Astrocyte (in vitro differentiated cells and primary cell): ENCODE measurements around the gene NADK. TPM values are rescaled to one million over a fixed set of nuclear protein-coding genes. Genes with fewer than 3 reads are reported as not detected.
"Not testable (repeated sequence)": the region's sequence is repeated elsewhere in the genome, so short reads cannot be mapped to it uniquely, and the experiment has no call there.

Experiments
- DNase-seq: peaks from one replicate; pipeline ENCODE4 v3.0.0-alpha.2; 2010; ENCODE audit warnings: low read depth
- FAIRE-seq: peaks from 2 replicates; lab custom pipeline; 2011; peaks lifted over from hg19 to GRCh38; lab: Jason Lieb, UNC
- H2AFZ ChIP-seq: 2 replicates; pipeline ENCODE4 v1.6.0; 2012; ENCODE audit warnings: low read depth, low read length, inconsistent platforms
- H3K27ac ChIP-seq: 2 replicates; pipeline ENCODE4 v1.5.1; 2011; ENCODE audit warnings: low read depth, low read length, inconsistent platforms
- H3K27me3 ChIP-seq: 2 replicates; pipeline ENCODE4 v1.6.0; 2011; ENCODE audit warnings: low read length, inconsistent platforms; ENCODE audit not compliant: insufficient read depth
- H3K36me3 ChIP-seq: 2 replicates; pipeline ENCODE4 v1.5.1; 2011; ENCODE audit warnings: low read length, inconsistent platforms; ENCODE audit not compliant: insufficient read depth
- H3K4me1 ChIP-seq: 2 replicates; pipeline ENCODE4 v1.5.1; 2011; ENCODE audit warnings: low read length, inconsistent platforms; ENCODE audit not compliant: insufficient read depth
- H3K4me2 ChIP-seq: 2 replicates; pipeline ENCODE4 v1.6.0; 2012; ENCODE audit warnings: low read length, inconsistent platforms
- H3K4me3 ChIP-seq: 2 replicates; pipeline ENCODE4 v1.5.1; 2011; ENCODE audit warnings: low read depth, mild to moderate bottlenecking, low read length, inconsistent platforms; ENCODE audit not compliant: insufficient read depth
- H3K79me2 ChIP-seq: 2 replicates; pipeline ENCODE4 v1.6.0; 2012; ENCODE audit warnings: mild to moderate bottlenecking, low read length, inconsistent platforms; ENCODE audit not compliant: insufficient read depth
- H3K9ac ChIP-seq: 2 replicates; pipeline ENCODE4 v1.6.0; 2012; ENCODE audit warnings: mild to moderate bottlenecking, low read length, inconsistent platforms
- H3K9me3 ChIP-seq: 2 replicates; pipeline ENCODE4 v1.5.1; 2012; ENCODE audit warnings: low read depth, mild to moderate bottlenecking, low read length, inconsistent platforms; ENCODE audit not compliant: insufficient read depth
- H4K20me1 ChIP-seq: 2 replicates; pipeline ENCODE4 v1.6.0; 2012; ENCODE audit warnings: low read length, inconsistent platforms; ENCODE audit not compliant: insufficient read depth
- H3K27ac Mint-ChIP-seq: one replicate; pipeline ENCODE4 v1.8.0; 2021; ENCODE audit warnings: mild to moderate bottlenecking, mixed read lengths; ENCODE audit not compliant: unreplicated experiment
- H3K27me3 Mint-ChIP-seq: one replicate; pipeline ENCODE4 v1.8.0; 2021; ENCODE audit warnings: low read depth, mixed read lengths; ENCODE audit not compliant: unreplicated experiment
- H3K36me3 Mint-ChIP-seq: one replicate; pipeline ENCODE4 v1.8.0; 2021; ENCODE audit warnings: low read depth, mixed read lengths; ENCODE audit not compliant: unreplicated experiment
- H3K4me1 Mint-ChIP-seq: one replicate; pipeline ENCODE4 v1.8.0; 2021; ENCODE audit warnings: low read depth, mixed read lengths; ENCODE audit not compliant: unreplicated experiment
- H3K4me3 Mint-ChIP-seq: one replicate; pipeline ENCODE4 v1.8.0; 2021; ENCODE audit warnings: mild to moderate bottlenecking, moderate library complexity, mixed read lengths; ENCODE audit not compliant: unreplicated experiment
- H3K9me3 Mint-ChIP-seq: one replicate; pipeline ENCODE4 v1.8.0; 2021; ENCODE audit warnings: mild to moderate bottlenecking, mixed read lengths; ENCODE audit not compliant: unreplicated experiment
- total RNA-seq: library from RNA; stranded (reverse); gene quantifications from 2 replicates; pipeline ENCODE4 v1.2.1, GENCODE V29; 2021

Gene NADK
- total RNA-seq, 1 donor from 2014 or later = 87.6 TPM

DNA sequence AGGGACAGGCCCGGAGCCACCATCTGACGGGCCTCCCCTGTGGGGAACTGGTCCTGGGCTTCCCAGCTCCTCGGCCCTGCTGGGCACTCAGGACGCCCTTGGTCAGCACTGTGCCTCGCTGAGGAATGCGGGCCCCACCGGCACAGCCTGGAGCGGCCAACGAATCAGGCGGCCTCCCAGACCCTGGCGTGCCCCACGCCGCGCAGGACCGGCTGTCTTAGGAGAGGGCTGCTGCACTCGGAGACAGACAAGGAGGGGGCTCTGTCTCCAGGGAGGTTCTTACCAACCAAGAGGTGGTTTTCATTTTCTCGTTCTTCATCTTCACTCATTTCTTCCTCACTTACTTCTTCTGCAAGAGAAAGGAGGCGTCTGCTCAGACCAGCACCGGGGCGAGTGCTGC, 70.4 kb downstream of the NADK start:
- H3K9me3 ChIP-seq, H3K27me3 ChIP-seq, H3K27ac ChIP-seq, H3K9ac ChIP-seq, H2AFZ ChIP-seq, H3K4me3 Mint-ChIP-seq, H3K4me3 ChIP-seq, H3K36me3 Mint-ChIP-seq, H3K27ac Mint-ChIP-seq, H3K36me3 ChIP-seq, H3K79me2 ChIP-seq, H3K4me2 ChIP-seq, H3K4me1 ChIP-seq, H3K4me1 Mint-ChIP-seq, H3K9me3 Mint-ChIP-seq, H3K27me3 Mint-ChIP-seq, DNase-seq, FAIRE-seq, H4K20me1 ChIP-seq: not testable (repeated sequence)

DNA sequence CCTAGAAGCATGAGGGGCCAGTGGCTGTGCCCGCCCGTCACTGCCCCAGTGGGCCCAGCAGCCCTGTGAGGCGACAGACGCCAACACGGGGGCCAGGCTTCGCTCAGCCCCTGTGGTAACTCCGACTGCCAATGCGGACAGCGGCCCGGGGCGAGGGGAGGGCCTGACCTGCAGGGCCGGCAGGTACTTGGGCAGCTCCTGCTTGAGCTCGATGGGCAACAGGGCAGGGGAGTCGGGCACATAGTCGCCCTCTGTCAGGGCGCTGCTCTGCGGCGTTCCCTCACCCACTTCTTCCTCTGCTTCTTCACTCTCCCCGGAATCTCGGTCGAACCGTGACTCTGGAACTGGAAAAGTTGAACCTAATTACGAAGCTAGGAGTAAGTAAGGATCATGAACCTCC, 71.0 kb downstream of the NADK start:
- H2AFZ ChIP-seq, H3K4me3 Mint-ChIP-seq, H3K4me3 ChIP-seq, H3K27me3 Mint-ChIP-seq, H3K36me3 ChIP-seq, H3K9me3 Mint-ChIP-seq, H3K9me3 ChIP-seq, H3K27ac ChIP-seq, H3K36me3 Mint-ChIP-seq, H3K4me2 ChIP-seq, H3K9ac ChIP-seq, FAIRE-seq, DNase-seq, H4K20me1 ChIP-seq, H3K27me3 ChIP-seq, H3K4me1 ChIP-seq, H3K79me2 ChIP-seq, H3K27ac Mint-ChIP-seq, H3K4me1 Mint-ChIP-seq: not testable (repeated sequence)

DNA sequence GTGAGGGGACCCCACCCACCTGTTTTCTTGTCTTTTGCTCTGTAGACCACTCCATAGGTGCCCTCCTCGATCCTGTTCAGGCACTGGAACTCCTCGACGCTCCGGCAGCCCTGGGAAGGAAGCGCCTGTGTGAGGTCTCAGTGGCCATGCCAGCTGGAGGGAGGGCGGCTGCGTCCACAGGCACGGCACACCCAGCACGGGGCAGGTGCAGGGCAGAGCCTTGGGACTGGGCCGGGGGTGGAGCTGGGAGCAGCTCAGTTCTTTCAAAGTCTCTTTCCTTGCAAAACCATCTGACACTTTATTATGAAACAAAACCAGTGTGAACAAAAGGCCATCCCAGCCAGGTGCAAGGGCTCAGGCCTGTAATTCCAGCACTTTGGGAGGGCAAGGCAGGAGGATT, 72.6 kb downstream of the NADK start:
- H3K27me3 Mint-ChIP-seq, H3K36me3 Mint-ChIP-seq, FAIRE-seq, DNase-seq, H2AFZ ChIP-seq, H3K9me3 ChIP-seq, H3K27ac ChIP-seq, H3K9ac ChIP-seq, H3K79me2 ChIP-seq, H3K27ac Mint-ChIP-seq, H3K27me3 ChIP-seq, H3K9me3 Mint-ChIP-seq, H3K4me1 ChIP-seq, H3K4me2 ChIP-seq, H4K20me1 ChIP-seq, H3K4me1 Mint-ChIP-seq, H3K4me3 ChIP-seq, H3K36me3 ChIP-seq, H3K4me3 Mint-ChIP-seq: not testable (repeated sequence)

DNA sequence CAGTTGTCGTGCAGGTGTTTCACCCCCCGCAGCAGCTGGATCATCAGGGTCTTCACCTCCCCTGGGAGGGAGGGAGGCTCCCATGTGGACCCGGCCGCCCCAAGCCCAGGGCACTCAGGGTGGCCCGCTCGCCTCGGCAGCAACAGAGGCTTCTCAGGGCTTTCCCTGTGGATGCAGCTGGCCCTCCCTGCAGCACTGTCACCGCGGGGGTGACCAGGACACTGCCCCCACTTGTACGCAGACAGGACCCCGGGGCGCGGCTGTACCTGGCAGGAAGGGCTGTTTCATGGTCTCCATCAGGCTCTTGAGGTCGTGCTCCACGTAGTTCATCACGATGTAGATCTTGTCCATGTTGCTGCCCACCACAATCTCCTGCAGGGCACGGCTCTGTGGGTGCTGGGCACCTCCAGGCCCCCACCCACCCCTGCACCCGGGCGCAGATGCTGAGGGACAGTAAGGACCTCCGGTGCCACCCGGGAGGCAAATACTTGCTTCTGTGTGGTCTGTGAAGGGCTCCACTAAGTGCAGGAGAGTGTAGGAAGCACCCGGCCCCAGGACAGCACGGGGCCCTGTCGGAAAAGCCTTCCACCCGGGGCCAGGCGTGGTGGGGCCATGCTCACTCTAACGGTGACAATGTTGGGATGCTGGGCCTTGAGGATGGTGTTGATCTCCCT, 73.8 kb downstream of the NADK start:
- not testable (repeated sequence) for H2AFZ ChIP-seq, H4K20me1 ChIP-seq, H3K4me3 Mint-ChIP-seq, H3K9ac ChIP-seq, H3K4me3 ChIP-seq, H3K9me3 ChIP-seq, H3K27ac Mint-ChIP-seq, H3K36me3 ChIP-seq, H3K27ac ChIP-seq, H3K27me3 ChIP-seq, H3K4me1 Mint-ChIP-seq, H3K27me3 Mint-ChIP-seq, H3K4me1 ChIP-seq, H3K9me3 Mint-ChIP-seq, FAIRE-seq, H3K79me2 ChIP-seq, DNase-seq, H3K36me3 Mint-ChIP-seq, H3K4me2 ChIP-seq
